Endothelial cell of umbilical vein (primary cell): ENCODE data around the gene SH3RF1. TPM values are rescaled to one million over a fixed set of nuclear protein-coding genes. Genes with fewer than 3 reads are reported as not detected.

Experiments used
- BruUV-seq: library from RNA; stranded (reverse); fragments of 400-500 nt; replicated peaks from 2 replicates; lab custom pipeline; 2021; lab: Mats Ljungman, UMichigan
- CTCF ChIA-PET: fragments of 300-600, 350-600 bp; sonication (Branson Sonifier 250); formaldehyde crosslinking; loops from one replicate; lab custom pipeline; 2021; ENCODE audit warnings: antibody characterized with exemption, inconsistent platforms; lab: Charles Lee
- POLR2A ChIA-PET: fragments of 300-600, 350-600 bp; sonication (Branson Sonifier 250); formaldehyde crosslinking; loops from one replicate; lab custom pipeline; 2021; ENCODE audit warnings: antibody characterized with exemption, inconsistent platforms; lab: Charles Lee
- DNase-seq: peaks from one replicate; pipeline ENCODE4 v3.0.0-alpha.2; 2011; ENCODE audit warnings: low read depth, low spot score
- FAIRE-seq: peaks from 2 replicates; lab custom pipeline; 2011; peaks lifted over from hg19 to GRCh38; lab: Jason Lieb, UNC
- H2AFZ ChIP-seq: 2 replicates; pipeline ENCODE4 v1.6.0; 2012; ENCODE audit warnings: low read depth, low read length, control low read depth, inconsistent platforms
- H3K27ac ChIP-seq: 2 replicates; pipeline ENCODE4 v1.5.1; 2011; ENCODE audit warnings: low read depth, mild to moderate bottlenecking, control low read depth, low read length, moderate library complexity; ENCODE audit not compliant: insufficient read depth
- H3K27me3 ChIP-seq, 2 experiments: 2 replicates each; pipeline versions ENCODE4 v1.6.0 to v1.6.1; 2011; ENCODE audit warnings: low read length in 2 of 2, mixed read lengths in 1 of 2; ENCODE audit not compliant: control insufficient read depth in 2 of 2, insufficient read depth in 2 of 2
- H3K36me3 ChIP-seq, 2 experiments: 2 replicates in 1 of 2; 3 replicates in 1 of 2; pipeline ENCODE4 v1.5.1; 2011; ENCODE audit warnings: low read length in 2 of 2, mild to moderate bottlenecking in 1 of 2, moderate library complexity in 1 of 2; ENCODE audit not compliant: control insufficient read depth in 2 of 2, insufficient read depth in 2 of 2; ENCODE audit errors: extremely low read depth in 1 of 2
- H3K4me1 ChIP-seq: 3 replicates; pipeline ENCODE4 v1.5.1; 2011; ENCODE audit warnings: mild to moderate bottlenecking, low read length; ENCODE audit not compliant: control insufficient read depth, insufficient read depth; ENCODE audit errors: extremely low read depth
- H3K4me2 ChIP-seq: 2 replicates; pipeline ENCODE4 v1.6.1; 2011; ENCODE audit warnings: low read length, control low read depth, mixed read lengths; ENCODE audit not compliant: insufficient read depth
- H3K4me3 ChIP-seq, 3 experiments: fragments of 200-600 bp in 1 of 3; sonication (generic), shearing (Covaris generic) in 1 of 3; replicated peaks in 1 of 3; 2 replicates each; pipeline ENCODE4 v1.5.1; 2011 to 2016; ENCODE audit warnings: control low read depth in 3 of 3, low read length in 3 of 3, mild to moderate bottlenecking in 2 of 3, inconsistent platforms in 1 of 3, low read depth in 1 of 3, moderate library complexity in 1 of 3; ENCODE audit not compliant: insufficient read depth in 1 of 3
- H3K79me2 ChIP-seq: 2 replicates; pipeline ENCODE4 v1.6.0; 2012; ENCODE audit warnings: low read length, inconsistent platforms; ENCODE audit not compliant: control insufficient read depth, insufficient read depth
- H3K9ac ChIP-seq: replicated peaks from 2 replicates; pipeline ENCODE3; 2011; ENCODE audit warnings: low read length, control low read depth; ENCODE audit not compliant: insufficient read depth; ENCODE audit errors: extremely low read depth
- H3K9me1 ChIP-seq: replicated peaks from 3 replicates; pipeline ENCODE4 v1.6.0; 2011; ENCODE audit warnings: mild to moderate bottlenecking, low read length; ENCODE audit not compliant: control insufficient read depth, insufficient read depth; ENCODE audit errors: extremely low read depth
- H3K9me3 ChIP-seq: replicated peaks from 2 replicates; pipeline ENCODE4 v1.5.1; 2012; ENCODE audit warnings: low read length, inconsistent platforms; ENCODE audit not compliant: control insufficient read depth, insufficient read depth
- H4K20me1 ChIP-seq: replicated peaks from 2 replicates; pipeline ENCODE3; 2011; ENCODE audit warnings: mild to moderate bottlenecking, low read length; ENCODE audit not compliant: control insufficient read depth, insufficient read depth; ENCODE audit errors: extremely low read depth
- EZH2 ChIP-seq: IDR thresholded peaks from 2 replicates; pipeline ENCODE4 v1.6.1; 2012; ENCODE audit warnings: borderline replicate concordance, low read depth, mild to moderate bottlenecking, moderate library complexity, low read length, inconsistent platforms; ENCODE audit not compliant: severe bottlenecking
- FOS ChIP-seq: IDR thresholded peaks from 2 replicates; pipeline ENCODE4 v1.6.1; 2011; ENCODE audit warnings: mild to moderate bottlenecking, low read length, moderate library complexity, borderline replicate concordance; ENCODE audit not compliant: insufficient read depth
- GATA2 ChIP-seq: IDR thresholded peaks from 2 replicates; pipeline ENCODE4 v1.7.0; 2011; ENCODE audit warnings: low read depth, mild to moderate bottlenecking, moderate library complexity, mixed read lengths, low read length; ENCODE audit not compliant: insufficient read length, insufficient read depth
- JUN ChIP-seq: IDR thresholded peaks from 2 replicates; pipeline ENCODE4 v1.6.1; 2011; ENCODE audit warnings: borderline replicate concordance, low read depth; ENCODE audit not compliant: insufficient read length, insufficient read depth
- MYC ChIP-seq: IDR thresholded peaks from one replicate; pipeline ENCODE4 v1.6.1; 2011; ENCODE audit warnings: mild to moderate bottlenecking, low read depth, low read length
- POLR2A ChIP-seq: IDR thresholded peaks from 2 replicates; pipeline ENCODE4 v1.6.1; 2012; ENCODE audit warnings: low read depth, mild to moderate bottlenecking, control low read depth, low read length
- POLR2AphosphoS5 ChIP-seq: IDR thresholded peaks from 2 replicates; pipeline ENCODE4 v1.6.1; 2012; ENCODE audit warnings: low read depth, mild to moderate bottlenecking, control low read depth, low read length, moderate library complexity; ENCODE audit not compliant: insufficient read depth
- dilution Hi-C: fragments of 300-500 bp; cut with MboI; formaldehyde crosslinking; loops from one replicate; pipeline ENCODE4 v1.15.0; 2019; ENCODE audit warnings: low sequenced_read_pairs; ENCODE audit not compliant: extremely low pct_ligation_motif_present
- intact Hi-C: fragments of 100-400 bp; cut with micrococcal nuclease; formaldehyde crosslinking; loops from one replicate; pipeline ENCODE4 v1.10.0; 2022
- polyA plus RNA-seq, 4 experiments: library from polyadenylated mRNA; depleted of rRNA in 3 of 4; stranded (reverse) in 3 of 4; unstranded in 1 of 4; fragments of >200 nt; gene quantifications; 2 replicates each; pipeline versions ENCODE4 v1.2.1 to v1.2.3, GENCODE V29; 2011 to 2012; ENCODE audit warnings: missing spikeins in 1 of 4
- total RNA-seq: library from RNA; stranded (reverse); gene quantifications from 2 replicates; pipeline ENCODE4 v1.2.3, GENCODE V29; 2021
- TF ChIP-seq, protein P1 (sequence below): IDR thresholded peaks from 2 replicates; pipeline ENCODE4 v1.6.1; 2011; ENCODE audit not compliant: insufficient read depth, insufficient read length
- TF ChIP-seq, protein P2 (sequence below), 2 donors: IDR thresholded peaks; 1 replicate in 1 of 2; 2 replicates in 1 of 2; pipeline ENCODE4 v1.5.1; 2011; ENCODE audit warnings: low read length in 2 of 2, mild to moderate bottlenecking in 2 of 2, moderate library complexity in 2 of 2, control low read depth in 1 of 2, inconsistent platforms in 1 of 2, low read depth in 1 of 2; ENCODE audit not compliant: insufficient read depth in 1 of 2; ENCODE audit errors: extremely low read depth in 1 of 2

Gene SH3RF1
- total and polyA plus RNA-seq, 2 donors (not counting 3 experiments of a cell fraction or from before 2014, with no cell fraction given) = 16.2 to 24.9 TPM

DNA sequence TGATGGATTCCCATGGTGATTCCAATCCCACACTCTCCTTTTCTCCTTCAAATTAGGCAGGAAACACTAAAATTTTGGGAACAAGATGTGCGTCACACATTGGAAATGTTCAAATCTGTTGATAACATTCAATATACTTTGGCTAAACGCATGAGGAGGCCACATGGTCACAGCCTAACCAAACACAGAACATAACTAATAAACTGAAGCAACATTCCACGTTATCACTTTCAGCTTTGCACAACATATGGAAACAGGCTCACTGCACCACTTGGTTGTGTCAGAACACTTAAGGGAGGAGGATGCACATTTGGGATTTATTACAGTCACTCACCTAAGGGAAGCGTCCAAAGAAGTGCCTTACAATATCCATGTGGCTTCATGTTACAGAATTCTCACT, 4.7 kb downstream of the SH3RF1 start:
- Histone ChIP-seq H3K36me3 (peaks cover 5 to 9% of the 10 kb centered on the region in 2 experiments), H3K9ac (no peak overlapping the region), H2AFZ (no peak overlapping the region), H3K9me1 (no peaks in the 10 kb centered on the region), H3K4me3 (no peak overlapping the region), H3K4me2 (no peak overlapping the region), H3K9me3 (no peaks in the 10 kb centered on the region), H3K27ac (no peak overlapping the region), H3K79me2 (peaks cover 95% of the 10 kb centered on the region), H3K27me3 (no peaks in the 10 kb centered on the region), H4K20me1 (peaks cover 2% of the 10 kb centered on the region), H3K4me1 (peaks cover 47% of the 10 kb centered on the region)
- intact Hi-C loops (no loop called here), dilution Hi-C loops (no loop called here)
- ChIA-PET CTCF (interaction anchor here (1.4 kb wide), 1 partner anchor 220 kb away, joined by 3 read pairs; no protein-coding TSS in a partner anchor), POLR2A (interaction anchor here (0.6 kb wide), 1 partner anchor 99 kb away, joined by 5 read pairs; no protein-coding TSS in a partner anchor)
- FAIRE-seq = no peak
- TF ChIP-seq GATA2 (no peak), FOS (no peak), EZH2 (no peak), POLR2AphosphoS5 (no peak), POLR2A (no peak)
- no TSS peak for BruUV-seq
- DNase-seq = no peak

DNA sequence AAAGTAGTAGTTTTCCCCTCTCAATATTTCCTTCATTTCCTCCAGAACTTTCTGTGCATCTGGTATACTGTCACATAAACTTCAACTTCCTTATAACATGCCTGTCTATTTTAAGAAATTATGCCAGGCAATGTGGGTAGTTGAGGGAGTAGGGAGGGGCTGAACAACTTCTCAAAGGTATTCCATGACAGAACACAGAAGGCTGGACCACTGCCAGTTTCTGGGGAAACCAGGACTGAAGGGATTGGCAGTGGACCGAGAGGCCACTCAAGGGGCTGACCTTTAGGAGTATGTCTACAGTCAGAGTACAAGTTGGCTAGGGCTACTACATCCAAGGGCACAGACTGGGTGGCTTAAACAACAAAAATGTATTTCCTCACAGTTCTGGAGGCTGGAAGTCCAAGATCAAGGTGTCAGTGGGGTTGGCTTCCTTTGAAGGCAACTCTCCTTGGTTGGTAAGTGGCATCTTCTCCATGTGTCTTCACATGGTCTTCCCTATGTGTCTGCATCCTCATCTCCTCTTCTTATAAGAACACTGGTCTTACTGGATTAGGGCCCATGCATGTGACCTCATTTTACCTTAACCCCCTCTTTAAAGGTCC, 6.9 kb downstream of the SH3RF1 start:
- dilution Hi-C loops (no loop called here), intact Hi-C loops (no loop called here)
- no peak overlapping the region for H3K4me2 ChIP-seq
- POLR2A ChIA-PET = no interaction called here
- peaks cover 5 to 9% of the 10 kb centered on the region in 2 experiments for H3K36me3 ChIP-seq
- peaks cover 99% of the 10 kb centered on the region for H3K79me2 ChIP-seq
- TF ChIP-seq JUN = no peak
- no peak for TF ChIP-seq POLR2AphosphoS5
- TF ChIP-seq, protein P1, sequence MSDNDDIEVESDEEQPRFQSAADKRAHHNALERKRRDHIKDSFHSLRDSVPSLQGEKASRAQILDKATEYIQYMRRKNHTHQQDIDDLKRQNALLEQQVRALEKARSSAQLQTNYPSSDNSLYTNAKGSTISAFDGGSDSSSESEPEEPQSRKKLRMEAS = no peak
- TF ChIP-seq FOS = no peak
- no peak for TF ChIP-seq MYC
- TF ChIP-seq, protein P2, sequence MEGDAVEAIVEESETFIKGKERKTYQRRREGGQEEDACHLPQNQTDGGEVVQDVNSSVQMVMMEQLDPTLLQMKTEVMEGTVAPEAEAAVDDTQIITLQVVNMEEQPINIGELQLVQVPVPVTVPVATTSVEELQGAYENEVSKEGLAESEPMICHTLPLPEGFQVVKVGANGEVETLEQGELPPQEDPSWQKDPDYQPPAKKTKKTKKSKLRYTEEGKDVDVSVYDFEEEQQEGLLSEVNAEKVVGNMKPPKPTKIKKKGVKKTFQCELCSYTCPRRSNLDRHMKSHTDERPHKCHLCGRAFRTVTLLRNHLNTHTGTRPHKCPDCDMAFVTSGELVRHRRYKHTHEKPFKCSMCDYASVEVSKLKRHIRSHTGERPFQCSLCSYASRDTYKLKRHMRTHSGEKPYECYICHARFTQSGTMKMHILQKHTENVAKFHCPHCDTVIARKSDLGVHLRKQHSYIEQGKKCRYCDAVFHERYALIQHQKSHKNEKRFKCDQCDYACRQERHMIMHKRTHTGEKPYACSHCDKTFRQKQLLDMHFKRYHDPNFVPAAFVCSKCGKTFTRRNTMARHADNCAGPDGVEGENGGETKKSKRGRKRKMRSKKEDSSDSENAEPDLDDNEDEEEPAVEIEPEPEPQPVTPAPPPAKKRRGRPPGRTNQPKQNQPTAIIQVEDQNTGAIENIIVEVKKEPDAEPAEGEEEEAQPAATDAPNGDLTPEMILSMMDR (IDR thresholded peaks at IDR 0.05; ENCODE audit: extremely low read depth in 1 of 2, insufficient read depth in 1 of 2, low read depth in 1 of 2, low read length in 2 of 2) = no peak
- H3K27ac ChIP-seq = no peak overlapping the region
- H3K9me3 ChIP-seq = no peaks in the 10 kb centered on the region
- FAIRE-seq = no peak
- no peaks in the 10 kb centered on the region for H3K27me3 ChIP-seq
- no peaks in the 10 kb centered on the region for H3K9me1 ChIP-seq
- peaks cover 63% of the 10 kb centered on the region for H3K4me1 ChIP-seq
- no peak for DNase-seq
- H3K9ac ChIP-seq = no peak overlapping the region
- no TSS peak for BruUV-seq
- H4K20me1 ChIP-seq = peaks cover 2% of the 10 kb centered on the region
- no peak overlapping the region for H3K4me3 ChIP-seq
- CTCF ChIA-PET = no interaction called here
- H2AFZ ChIP-seq = no peak overlapping the region
